Lung (tissue), 5 donors: ENCODE measurements around the gene LIME1. TPM values are rescaled to one million over a fixed set of nuclear protein-coding genes. Genes with fewer than 3 reads are reported as not detected.

Source experiments
- polyA plus RNA-seq, 2 donors: library from polyadenylated mRNA; stranded (reverse); fragments of 200-250 nt; gene quantifications; one replicate each; pipeline ENCODE4 v1.2.1, GENCODE V29; 2013
- small RNA-seq: library from RNA; depleted of rRNA; stranded (forward); fragments of <200 nt; gene quantifications from one replicate; pipeline ENCODE3, GENCODE V24; 2014; ENCODE audit warnings: low replicate concordance
- total RNA-seq, 2 donors: library from RNA; depleted of rRNA in 1 of 2; stranded (reverse); fragments of >200 nt in 1 of 2; gene quantifications; one replicate each; pipeline ENCODE4 v1.2.1, GENCODE V29; 2014 to 2021
- donor health status: Bipolar disorder and iron deficiency.
- donor health status: healthy.
- donor health status: DM: yes; HTN: yes; CAD: no.

Gene LIME1
- total and polyA plus RNA-seq, 4 donors = 6.2 to 19.9 (median 10.2) TPM

Small RNAs within 50 kb of the gene (small RNA-seq; reads per million reads assigned to genes)
- not detected for gene LIME1
- gene TNFRSF6B = not detected

Other genes starting within 250 kb of the LIME1 start
- 1 to 10 TPM; 1.3 to 1.9 TPM for gene EEF1A2, start 237.6 kb upstream of the LIME1 start, total RNA-seq
- under 1 TPM; 0.47 to 0.73 TPM for gene EEF1A2, start 237.6 kb upstream of the LIME1 start, polyA plus RNA-seq
- 100 to 1,000 TPM in 1 of 2 donors, 10 to 100 TPM in 1; 36.9 to 545 TPM for gene PPDPF, start 215.9 kb upstream of the LIME1 start, total RNA-seq
- 100 to 1,000 TPM; 409 to 540 TPM for gene PPDPF, start 215.9 kb upstream of the LIME1 start, polyA plus RNA-seq
- gene PTK6, start 199.3 kb upstream of the LIME1 start, total RNA-seq = 1 to 10 TPM in 1 of 2 donors, under 1 TPM in 1; 0.34 to 5.1 TPM
- gene PTK6, start 199.3 kb upstream of the LIME1 start, polyA plus RNA-seq = 1 to 10 TPM; 3.1 to 4.3 TPM
- not detected for gene SRMS, start 188.9 kb upstream of the LIME1 start, total RNA-seq
- gene SRMS, start 188.9 kb upstream of the LIME1 start, polyA plus RNA-seq = under 1 TPM in 1 of 2 donors, not detected in 1; 0.06 TPM
- 1 to 10 TPM; 2.6 to 3.2 TPM for gene FNDC11, start 182.5 kb upstream of the LIME1 start, total RNA-seq
- gene FNDC11, start 182.5 kb upstream of the LIME1 start, polyA plus RNA-seq = 1 to 10 TPM; 1.0 to 2.0 TPM
- 10 to 100 TPM; 24.4 to 47.2 TPM for gene HELZ2, start 162.4 kb upstream of the LIME1 start, total RNA-seq
- gene HELZ2, start 162.4 kb upstream of the LIME1 start, polyA plus RNA-seq = 10 to 100 TPM in 1 of 2 donors, 1 to 10 TPM in 1; 9.0 to 26.4 TPM
- gene GMEB2, start 109.6 kb upstream of the LIME1 start, total RNA-seq = 10 to 100 TPM in 1 of 2 donors, 1 to 10 TPM in 1; 7.6 to 12.9 TPM
- 10 to 100 TPM in 1 of 2 donors, 1 to 10 TPM in 1; 9.0 to 11.6 TPM for gene GMEB2, start 109.6 kb upstream of the LIME1 start, polyA plus RNA-seq
- 10 to 100 TPM; 15.8 to 18.2 TPM for gene STMN3, start 83.2 kb upstream of the LIME1 start, total RNA-seq
- 10 to 100 TPM; 13.6 to 20.9 TPM for gene STMN3, start 83.2 kb upstream of the LIME1 start, polyA plus RNA-seq
- gene RTEL1, start 78.4 kb upstream of the LIME1 start, total RNA-seq = 10 to 100 TPM; 19.7 to 45.8 TPM
- gene RTEL1, start 78.4 kb upstream of the LIME1 start, polyA plus RNA-seq = 10 to 100 TPM; 12.4 to 15.6 TPM
- 10 to 100 TPM in 1 of 2 donors, 1 to 10 TPM in 1; 1.6 to 19.8 TPM for gene TNFRSF6B, start 40.0 kb upstream of the LIME1 start, total RNA-seq
- gene TNFRSF6B, start 40.0 kb upstream of the LIME1 start, polyA plus RNA-seq = 100 to 1,000 TPM in 1 of 2 donors, 10 to 100 TPM in 1; 45.5 to 195 TPM
- gene ARFRP1, start 28.7 kb upstream of the LIME1 start, total RNA-seq = 10 to 100 TPM; 29.8 to 56.0 TPM
- gene ARFRP1, start 28.7 kb upstream of the LIME1 start, polyA plus RNA-seq = 10 to 100 TPM; 43.9 to 50.8 TPM
- gene ZGPAT, start 28.6 kb upstream of the LIME1 start, total RNA-seq = 10 to 100 TPM; 18.3 to 32.9 TPM
- 10 to 100 TPM; 34.5 to 45.0 TPM for gene ZGPAT, start 28.6 kb upstream of the LIME1 start, polyA plus RNA-seq
- 100 to 1,000 TPM in 1 of 2 donors, 10 to 100 TPM in 1; 18.8 to 121 TPM for gene SLC2A4RG, start 3.1 kb downstream of the LIME1 start, total RNA-seq
- 10 to 100 TPM; 41.6 to 81.1 TPM for gene SLC2A4RG, start 3.1 kb downstream of the LIME1 start, polyA plus RNA-seq
- gene ZBTB46, start 94.6 kb downstream of the LIME1 start, total RNA-seq = 10 to 100 TPM; 10.8 to 15.3 TPM
- 1 to 10 TPM; 3.4 to 4.4 TPM for gene ZBTB46, start 94.6 kb downstream of the LIME1 start, polyA plus RNA-seq
- gene ABHD16B, start 124.8 kb downstream of the LIME1 start, total RNA-seq = not detected
- gene ABHD16B, start 124.8 kb downstream of the LIME1 start, polyA plus RNA-seq = 1 to 10 TPM in 1 of 2 donors, under 1 TPM in 1; 0.89 to 1.5 TPM
- gene TPD52L2, start 128.6 kb downstream of the LIME1 start, total RNA-seq = 10 to 100 TPM; 66.2 to 92.4 TPM
- 100 to 1,000 TPM in 1 of 2 donors, 10 to 100 TPM in 1; 66.2 to 130 TPM for gene TPD52L2, start 128.6 kb downstream of the LIME1 start, polyA plus RNA-seq
- gene DNAJC5, start 158.5 kb downstream of the LIME1 start, total RNA-seq = 10 to 100 TPM; 25.1 to 64.5 TPM
- gene DNAJC5, start 158.5 kb downstream of the LIME1 start, polyA plus RNA-seq = 10 to 100 TPM; 26.5 to 48.2 TPM
- 10 to 100 TPM; 33.6 to 42.7 TPM for gene UCKL1, start 219.8 kb downstream of the LIME1 start, total RNA-seq
- gene UCKL1, start 219.8 kb downstream of the LIME1 start, polyA plus RNA-seq = 10 to 100 TPM; 34.8 to 37.5 TPM
- 10 to 100 TPM; 10.7 to 18.9 TPM for gene ZNF512B, start 233.3 kb downstream of the LIME1 start, total RNA-seq
- 10 to 100 TPM in 1 of 2 donors, 1 to 10 TPM in 1; 8.7 to 13.0 TPM for gene ZNF512B, start 233.3 kb downstream of the LIME1 start, polyA plus RNA-seq
- gene SAMD10, start 243.0 kb downstream of the LIME1 start, total RNA-seq = 1 to 10 TPM; 2.3 to 6.4 TPM
- gene SAMD10, start 243.0 kb downstream of the LIME1 start, polyA plus RNA-seq = 1 to 10 TPM; 4.7 to 6.8 TPM
- 10 to 100 TPM; 61.2 to 65.0 TPM for gene PRPF6, start 244.5 kb downstream of the LIME1 start, total RNA-seq
- 10 to 100 TPM; 43.6 to 47.1 TPM for gene PRPF6, start 244.5 kb downstream of the LIME1 start, polyA plus RNA-seq